WTC11 (cell line): ENCODE data around the gene PDF.

Source experiments
- CTCF ChIP-seq: fragments of 200-600 bp; IDR thresholded peaks from 2 replicates; pipeline ENCODE4 v1.8.0; 2022; ENCODE audit warnings: antibody characterized with exemption
- ZBTB21 ChIP-seq: sonication (generic); formaldehyde crosslinking; IDR thresholded peaks from 2 replicates; pipeline ENCODE4 v1.8.1; 2023; ENCODE audit warnings: mild to moderate bottlenecking, missing genetic modification reagents, borderline replicate concordance
- ZNF263 ChIP-seq: sonication (generic); formaldehyde crosslinking; IDR thresholded peaks from 2 replicates; pipeline ENCODE4 v1.8.1; 2022; ENCODE audit warnings: low read depth, mild to moderate bottlenecking, moderate library complexity, missing genetic modification reagents
- TF ChIP-seq, protein P1 (sequence below): sonication (generic); formaldehyde crosslinking; IDR thresholded peaks from 2 replicates; pipeline ENCODE4 v1.8.0; 2022; ENCODE audit warnings: mild to moderate bottlenecking, missing genetic modification reagents

- TF ChIP-seq, protein P1, sequence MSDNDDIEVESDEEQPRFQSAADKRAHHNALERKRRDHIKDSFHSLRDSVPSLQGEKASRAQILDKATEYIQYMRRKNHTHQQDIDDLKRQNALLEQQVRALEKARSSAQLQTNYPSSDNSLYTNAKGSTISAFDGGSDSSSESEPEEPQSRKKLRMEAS (CRISPR knock-in tag), result no peak
- no peak for TF ChIP-seq ZBTB21 (CRISPR knock-in tag)
- TF ChIP-seq CTCF, result no peak
- TF ChIP-seq ZNF263 (CRISPR knock-in tag), result no peak
These were observed 21.1 kb downstream of the PDF start for GRCh38 chr16:69309316-69309715.
